Tibial artery (tissue), 4 donors: ENCODE measurements around the gene LY9.

Experiments used
- DNase-seq, 2 donors: peaks; one replicate each; pipeline ENCODE4 v3.0.0-alpha.2; 2019
- H3K27ac ChIP-seq, 2 donors: fragments of 200-600 bp; sonication (generic) in 1 of 2; 1 replicate in 1 of 2; 2 replicates in 1 of 2; pipeline ENCODE4 v1.5.1; 2018 to 2019; ENCODE audit warnings: mild to moderate bottlenecking in 1 of 2
- H3K27me3 ChIP-seq, 2 donors: fragments of 200-600 bp; sonication (generic) in 1 of 2; one replicate each; pipeline versions ENCODE4 v1.5.1 to v1.6.0; 2016 to 2019
- H3K36me3 ChIP-seq, 3 donors: fragments of 200-600 bp; sonication (generic) in 2 of 3; one replicate each; pipeline ENCODE4 v1.5.1; 2016 to 2019; ENCODE audit warnings: mild to moderate bottlenecking in 2 of 3
- H3K4me1 ChIP-seq, 4 donors: fragments of 200-600 bp; sonication (generic) in 2 of 4; 1 replicate in 3 of 4; 2 replicates in 1 of 4; pipeline ENCODE4 v1.5.1; 2016 to 2019
- H3K4me3 ChIP-seq, 2 donors: fragments of 200-600 bp; sonication (generic) in 1 of 2; 1 replicate in 1 of 2; 2 replicates in 1 of 2; pipeline ENCODE4 v1.5.1; 2018 to 2019; ENCODE audit warnings: mild to moderate bottlenecking in 2 of 2
- H3K9me3 ChIP-seq, 3 donors: fragments of 200-600 bp; sonication (generic) in 1 of 3; one replicate each; pipeline ENCODE4 v1.5.1; 2016 to 2019
- CTCF ChIP-seq, 2 experiments: fragments of 200-600 bp in 1 of 2; fragments of 450-650 bp in 1 of 2; IDR thresholded peaks; one replicate each; pipeline ENCODE4 v1.5.1; 2017 to 2019; ENCODE audit warnings: antibody characterized with exemption in 2 of 2, mild to moderate bottlenecking in 1 of 2, moderate library complexity in 1 of 2
- intact Hi-C: fragments of 100-400 bp; cut with DNase I; formaldehyde crosslinking; loops from one replicate; pipeline ENCODE4 v1.15.0; 2023; ENCODE audit warnings: low total_unique reads

LY9 gene

GRCh38 chr1:160750608-160751007 lies 45.4 kb upstream of the LY9 start:
- H3K4me1 ChIP-seq = no peaks in the 10 kb centered on the region
- no peaks in the 10 kb centered on the region for H3K27me3 ChIP-seq
- TF ChIP-seq CTCF (IDR thresholded peaks at IDR 0.05) = no peak
- no peak overlapping the region for H3K27ac ChIP-seq
- H3K9me3 ChIP-seq = no peaks in the 10 kb centered on the region
- no peak for DNase-seq
- no peak overlapping the region for H3K4me3 ChIP-seq
- intact Hi-C loops = no loop called here
- H3K36me3 ChIP-seq = no peaks in the 10 kb centered on the region

GRCh38 chr1:160752406-160752805 lies 43.6 kb upstream of the LY9 start:
- no peaks in the 10 kb centered on the region for H3K27me3 ChIP-seq
- intact Hi-C loops = no loop called here
- no peak for DNase-seq
- H3K9me3 ChIP-seq = no peaks in the 10 kb centered on the region
- H3K27ac ChIP-seq = no peak overlapping the region
- H3K4me3 ChIP-seq = no peak overlapping the region
- H3K4me1 ChIP-seq = no peaks in the 10 kb centered on the region
- no peaks in the 10 kb centered on the region for H3K36me3 ChIP-seq
- no peak for TF ChIP-seq CTCF (IDR thresholded peaks at IDR 0.05)

- intact Hi-C loops = no loop called here
- TF ChIP-seq CTCF (IDR thresholded peaks at IDR 0.05) = no peak
- Histone ChIP-seq H3K36me3 (no peaks in the 10 kb centered on the region), H3K27me3 (no peaks in the 10 kb centered on the region), H3K4me3 (no peak overlapping the region), H3K27ac (no peak overlapping the region), H3K4me1 (no peaks in the 10 kb centered on the region), H3K9me3 (no peaks in the 10 kb centered on the region)
- no peak for DNase-seq
Measured at GRCh38 chr1:160752924-160753323, 43.0 kb upstream of the LY9 start.

- intact Hi-C loops = no loop called here
- Histone ChIP-seq H3K36me3 (no peaks in the 10 kb centered on the region), H3K27me3 (no peaks in the 10 kb centered on the region), H3K4me3 (no peak overlapping the region), H3K27ac (no peak overlapping the region), H3K4me1 (no peaks in the 10 kb centered on the region), H3K9me3 (no peaks in the 10 kb centered on the region)
- no peak for TF ChIP-seq CTCF (IDR thresholded peaks at IDR 0.05)
- DNase-seq = no peak
Measured at GRCh38 chr1:160753594-160753993, 42.4 kb upstream of the LY9 start.

- TF ChIP-seq CTCF (IDR thresholded peaks at IDR 0.05) = no peak
- Histone ChIP-seq H3K4me3 (no peak overlapping the region), H3K27ac (no peak overlapping the region), H3K9me3 (no peaks in the 10 kb centered on the region), H3K36me3 (no peaks in the 10 kb centered on the region), H3K27me3 (no peaks in the 10 kb centered on the region), H3K4me1 (no peaks in the 10 kb centered on the region)
- intact Hi-C loops = no loop called here
- DNase-seq = no peak
Measured at GRCh38 chr1:160755461-160755860, 40.5 kb upstream of the LY9 start.
